ENCODE results near the gene SKP2.

The SKP2 gene

DNA sequence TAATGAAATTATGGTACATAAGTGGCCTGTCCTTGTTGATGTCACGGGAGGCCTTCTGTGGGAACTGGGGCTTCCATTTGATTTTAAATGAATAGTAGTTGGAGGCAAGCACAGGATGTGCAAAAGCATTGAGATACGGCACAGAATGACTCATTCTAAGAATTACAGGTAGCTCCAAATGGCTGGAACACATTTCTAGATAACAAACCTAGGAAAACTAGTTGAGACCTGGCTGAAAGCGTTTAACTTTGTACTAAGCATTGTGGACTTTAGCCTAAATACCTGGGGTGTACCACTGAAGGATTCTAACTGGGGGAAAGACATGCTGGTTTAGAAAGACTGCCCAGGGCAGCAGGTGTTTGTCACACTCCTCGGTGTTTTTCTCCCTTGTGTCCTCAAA lies 9.4 kb downstream of the SKP2 start:
- no peak overlapping the region for H2AFZ ChIP-seq (ENCODE audit: low read depth, low read length)
- DNase-seq (no peak), ATAC-seq (ENCODE audit: insufficient read depth, low read depth) (no peak)
- 0 out of 2 replicates have a peak overlapping the region, but pooled peaks have one; percentile 1 for H3K4me2 ChIP-seq (ENCODE audit: insufficient read depth, low read length)
- TF ChIP-seq, protein P1, sequence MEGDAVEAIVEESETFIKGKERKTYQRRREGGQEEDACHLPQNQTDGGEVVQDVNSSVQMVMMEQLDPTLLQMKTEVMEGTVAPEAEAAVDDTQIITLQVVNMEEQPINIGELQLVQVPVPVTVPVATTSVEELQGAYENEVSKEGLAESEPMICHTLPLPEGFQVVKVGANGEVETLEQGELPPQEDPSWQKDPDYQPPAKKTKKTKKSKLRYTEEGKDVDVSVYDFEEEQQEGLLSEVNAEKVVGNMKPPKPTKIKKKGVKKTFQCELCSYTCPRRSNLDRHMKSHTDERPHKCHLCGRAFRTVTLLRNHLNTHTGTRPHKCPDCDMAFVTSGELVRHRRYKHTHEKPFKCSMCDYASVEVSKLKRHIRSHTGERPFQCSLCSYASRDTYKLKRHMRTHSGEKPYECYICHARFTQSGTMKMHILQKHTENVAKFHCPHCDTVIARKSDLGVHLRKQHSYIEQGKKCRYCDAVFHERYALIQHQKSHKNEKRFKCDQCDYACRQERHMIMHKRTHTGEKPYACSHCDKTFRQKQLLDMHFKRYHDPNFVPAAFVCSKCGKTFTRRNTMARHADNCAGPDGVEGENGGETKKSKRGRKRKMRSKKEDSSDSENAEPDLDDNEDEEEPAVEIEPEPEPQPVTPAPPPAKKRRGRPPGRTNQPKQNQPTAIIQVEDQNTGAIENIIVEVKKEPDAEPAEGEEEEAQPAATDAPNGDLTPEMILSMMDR (IDR thresholded peaks at IDR 0.05; ENCODE audit: borderline replicate concordance, extremely low read depth, low read length, poor library complexity, severe bottlenecking): no peak
- no peak for TF ChIP-seq EZH2 (IDR thresholded peaks at IDR 0.05; ENCODE audit: borderline replicate concordance, low read depth, low read length, severe bottlenecking)
- peaks cover 97% of the 10 kb centered on the region for H3K79me2 ChIP-seq (ENCODE audit: insufficient read depth, low read length)
- H3K9ac ChIP-seq (ENCODE audit: low read depth, low read length): no peak overlapping the region
- H3K27me3 ChIP-seq (ENCODE audit: insufficient read depth, low read length, poor library complexity): no peaks in the 10 kb centered on the region
- H4K20me1 ChIP-seq (ENCODE audit: insufficient read depth, low read length): peaks cover 52% of the 10 kb centered on the region; the same call in 1 of the 2 replicates
- H3K4me1 ChIP-seq (ENCODE audit: insufficient read depth, low read length): peaks cover 27% of the 10 kb centered on the region
- no peak overlapping the region for H3K27ac ChIP-seq (ENCODE audit: low read length)
- peaks cover 98% of the 10 kb centered on the region for H3K36me3 ChIP-seq (ENCODE audit: insufficient read depth, low read length)
- H3K4me3 ChIP-seq (ENCODE audit: low read depth in 1 of 2, low read length in 2 of 2): no peak overlapping the region
- H3K9me3 ChIP-seq (ENCODE audit: insufficient read depth, low read length, severe bottlenecking): no peaks in the 10 kb centered on the region

- H3K4me1 ChIP-seq (ENCODE audit: insufficient read depth, low read length): peaks cover 14% of the 10 kb centered on the region; the same call in 1 of the 2 replicates
- H3K4me2 ChIP-seq (ENCODE audit: insufficient read depth, low read length): no peak overlapping the region
- H3K9me3 ChIP-seq (ENCODE audit: insufficient read depth, low read length, severe bottlenecking): no peaks in the 10 kb centered on the region
- H3K27ac ChIP-seq (ENCODE audit: low read length): no peak overlapping the region
- ATAC-seq (ENCODE audit: insufficient read depth, low read depth) (no peak), DNase-seq (no peak)
- no peaks in the 10 kb centered on the region for H3K27me3 ChIP-seq (ENCODE audit: insufficient read depth, low read length, poor library complexity)
- H3K79me2 ChIP-seq (ENCODE audit: insufficient read depth, low read length): peaks cover 91% of the 10 kb centered on the region
- no peak overlapping the region for H3K4me3 ChIP-seq (ENCODE audit: low read depth in 1 of 2, low read length in 2 of 2)
- no peak overlapping the region for H2AFZ ChIP-seq (ENCODE audit: low read depth, low read length)
- TF ChIP-seq, protein P1 (IDR thresholded peaks at IDR 0.05; ENCODE audit: borderline replicate concordance, extremely low read depth, low read length, poor library complexity, severe bottlenecking): no peak
- TF ChIP-seq EZH2 (IDR thresholded peaks at IDR 0.05; ENCODE audit: borderline replicate concordance, low read depth, low read length, severe bottlenecking): no peak
- H3K36me3 ChIP-seq (ENCODE audit: insufficient read depth, low read length): peaks cover 98% of the 10 kb centered on the region
- H3K9ac ChIP-seq (ENCODE audit: low read depth, low read length): no peak overlapping the region
- H4K20me1 ChIP-seq (ENCODE audit: insufficient read depth, low read length): peaks cover 42% of the 10 kb centered on the region; the same call in 1 of the 2 replicates
These were observed 11.0 kb downstream of the SKP2 start for GRCh38 chr5:36162810-36163486.

GRCh38 chr5:36164461-36164860 lies 12.6 kb downstream of the SKP2 start:
- no peaks in the 10 kb centered on the region for H3K9me3 ChIP-seq (ENCODE audit: insufficient read depth, low read length, severe bottlenecking)
- no peak overlapping the region for H3K4me3 ChIP-seq (ENCODE audit: low read depth in 1 of 2, low read length in 2 of 2)
- peaks cover 86% of the 10 kb centered on the region for H3K79me2 ChIP-seq (ENCODE audit: insufficient read depth, low read length)
- no peak overlapping the region for H3K4me2 ChIP-seq (ENCODE audit: insufficient read depth, low read length)
- ATAC-seq (ENCODE audit: insufficient read depth, low read depth): no peak
- H3K36me3 ChIP-seq (ENCODE audit: insufficient read depth, low read length): peaks cover 98% of the 10 kb centered on the region
- peaks cover 35% of the 10 kb centered on the region; the same call in 1 of the 2 replicates for H4K20me1 ChIP-seq (ENCODE audit: insufficient read depth, low read length)
- no peak overlapping the region for H3K27ac ChIP-seq (ENCODE audit: low read length)
- DNase-seq: no peak
- H3K9ac ChIP-seq (ENCODE audit: low read depth, low read length): no peak overlapping the region
- no peaks in the 10 kb centered on the region for H3K27me3 ChIP-seq (ENCODE audit: insufficient read depth, low read length, poor library complexity)
- no peak overlapping the region for H2AFZ ChIP-seq (ENCODE audit: low read depth, low read length)
- TF ChIP-seq EZH2 (IDR thresholded peaks at IDR 0.05; ENCODE audit: borderline replicate concordance, low read depth, low read length, severe bottlenecking): no peak
- TF ChIP-seq, protein P1 (IDR thresholded peaks at IDR 0.05; ENCODE audit: borderline replicate concordance, extremely low read depth, low read length, poor library complexity, severe bottlenecking): no peak
- peaks cover 8% of the 10 kb centered on the region; the same call in 1 of the 2 replicates for H3K4me1 ChIP-seq (ENCODE audit: insufficient read depth, low read length)

Measured in DND-41 (cell line).